Panc1 (cell line): Measurements from ENCODE around the gene TMEM168.

Experiments
- POLR2AphosphoS5 ChIP-seq: IDR thresholded peaks from 2 replicates; pipeline ENCODE4 v1.6.1; 2012; ENCODE audit warnings: mild to moderate bottlenecking, low read depth, low read length, moderate library complexity
- TF ChIP-seq, protein P1 (sequence below): fragments of 450-650 bp; IDR thresholded peaks from 2 replicates; pipeline ENCODE4 v1.5.1; 2017; ENCODE audit warnings: mild to moderate bottlenecking

DNA sequence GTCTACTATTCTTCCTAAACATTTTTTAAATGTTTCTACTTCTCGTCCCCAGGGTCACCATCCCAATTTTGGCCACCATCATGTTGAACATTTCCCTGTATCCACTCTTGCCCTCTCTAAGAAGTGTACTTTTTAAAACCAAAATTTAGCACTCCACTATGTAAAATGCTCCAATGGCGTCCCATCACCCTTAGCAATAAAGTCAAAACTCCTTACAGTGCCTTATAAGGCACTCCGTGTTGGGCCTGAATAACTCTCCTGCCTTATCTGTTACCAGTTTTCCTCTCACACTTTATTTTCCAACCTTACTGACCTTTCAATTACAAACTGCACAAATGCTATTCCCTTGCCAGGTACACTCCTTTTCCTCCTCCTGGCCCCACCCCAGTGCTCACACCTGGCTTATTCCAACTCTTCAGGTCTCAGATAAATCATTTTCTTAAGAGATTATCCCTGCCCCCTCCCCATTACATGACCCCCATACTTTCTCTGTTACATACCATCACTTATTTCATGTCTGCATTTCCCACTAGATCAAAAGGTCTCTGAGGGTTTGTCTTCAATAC, 1.3 kb downstream of the TMEM168 start:
- TF ChIP-seq, protein P1, sequence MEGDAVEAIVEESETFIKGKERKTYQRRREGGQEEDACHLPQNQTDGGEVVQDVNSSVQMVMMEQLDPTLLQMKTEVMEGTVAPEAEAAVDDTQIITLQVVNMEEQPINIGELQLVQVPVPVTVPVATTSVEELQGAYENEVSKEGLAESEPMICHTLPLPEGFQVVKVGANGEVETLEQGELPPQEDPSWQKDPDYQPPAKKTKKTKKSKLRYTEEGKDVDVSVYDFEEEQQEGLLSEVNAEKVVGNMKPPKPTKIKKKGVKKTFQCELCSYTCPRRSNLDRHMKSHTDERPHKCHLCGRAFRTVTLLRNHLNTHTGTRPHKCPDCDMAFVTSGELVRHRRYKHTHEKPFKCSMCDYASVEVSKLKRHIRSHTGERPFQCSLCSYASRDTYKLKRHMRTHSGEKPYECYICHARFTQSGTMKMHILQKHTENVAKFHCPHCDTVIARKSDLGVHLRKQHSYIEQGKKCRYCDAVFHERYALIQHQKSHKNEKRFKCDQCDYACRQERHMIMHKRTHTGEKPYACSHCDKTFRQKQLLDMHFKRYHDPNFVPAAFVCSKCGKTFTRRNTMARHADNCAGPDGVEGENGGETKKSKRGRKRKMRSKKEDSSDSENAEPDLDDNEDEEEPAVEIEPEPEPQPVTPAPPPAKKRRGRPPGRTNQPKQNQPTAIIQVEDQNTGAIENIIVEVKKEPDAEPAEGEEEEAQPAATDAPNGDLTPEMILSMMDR, result no peak
- TF ChIP-seq POLR2AphosphoS5, result no peak
